ENCODE data around the gene ATP5F1A. TPM values are rescaled to one million over a fixed set of nuclear protein-coding genes. Genes with fewer than 3 reads are reported as not detected.
A peak's percentile ranks its signal among the peaks of the same experiment; 100 is the strongest.
"Not testable (repeated sequence)": the region's sequence is repeated elsewhere in the genome, so short reads cannot be mapped to it uniquely, and the experiment has no call there.

The ATP5F1A gene
- total RNA-seq, 2 donors from 2014 or later, result 171 to 200 TPM

- Mint-ChIP-seq H3K27ac (peak overlapping the region; percentile 97), H3K4me3 (peak overlapping the region; percentile 96), H3K36me3 (ENCODE audit: low read depth) (peaks cover 2% of the 10 kb centered on the region), H3K4me1 (peaks cover 19% of the 10 kb centered on the region), H3K27me3 (no peaks in the 10 kb centered on the region)
- ATAC-seq (no peak), DNase-seq (no peak)
- no peaks in the 10 kb centered on the region for H3K9me3 ChIP-seq (ENCODE audit: control insufficient read depth, low read length, poor library complexity, severe bottlenecking)
Measured at GRCh38 chr18:46098616-46098933, 479 bp upstream of the ATP5F1A start.

- DNase-seq, result no peak
- H3K27me3 Mint-ChIP-seq, result no peaks in the 10 kb centered on the region
- H3K36me3 Mint-ChIP-seq (ENCODE audit: low read depth), result peaks cover 2% of the 10 kb centered on the region
- peak; percentile 32 for ATAC-seq
- peaks cover 23% of the 10 kb centered on the region for H3K4me1 Mint-ChIP-seq
- H3K27ac Mint-ChIP-seq, result peak overlapping the region; percentile 97
- no peaks in the 10 kb centered on the region for H3K9me3 ChIP-seq (ENCODE audit: control insufficient read depth, low read length, poor library complexity, severe bottlenecking)
- H3K4me3 Mint-ChIP-seq, result peak overlapping the region; percentile 96
Measured at GRCh38 chr18:46097431-46097800, 680 bp downstream of the ATP5F1A start.

GRCh38 chr18:46096651-46097300 lies 1.3 kb downstream of the ATP5F1A start:
- DNase-seq (no peak), ATAC-seq (no peak)
- peak overlapping the region; percentile 97 for H3K27ac Mint-ChIP-seq

GRCh38 chr18:46095532-46095931 lies 2.6 kb downstream of the ATP5F1A start:
- DNase-seq, result no peak
- H3K9me3 ChIP-seq (ENCODE audit: control insufficient read depth, low read length, poor library complexity, severe bottlenecking), result no peaks in the 10 kb centered on the region
- Mint-ChIP-seq H3K4me1 (peaks cover 27% of the 10 kb centered on the region), H3K27ac (no peak overlapping the region), H3K4me3 (peak overlapping the region; percentile 96), H3K36me3 (ENCODE audit: low read depth) (peaks cover 5% of the 10 kb centered on the region), H3K27me3 (no peaks in the 10 kb centered on the region)
- ATAC-seq, result no peak

More at GRCh38 chr18:46096651-46097300, 1.3 kb downstream of the ATP5F1A start:
- H3K4me1 Mint-ChIP-seq, result peaks cover 23% of the 10 kb centered on the region
- H3K27me3 Mint-ChIP-seq, result no peaks in the 10 kb centered on the region
- H3K9me3 ChIP-seq (ENCODE audit: control insufficient read depth, low read length, poor library complexity, severe bottlenecking), result no peaks in the 10 kb centered on the region
- H3K4me3 Mint-ChIP-seq, result peak overlapping the region; percentile 96
- H3K36me3 Mint-ChIP-seq (ENCODE audit: low read depth), result peaks cover 2% of the 10 kb centered on the region

GRCh38 chr18:46088501-46088900 lies 9.6 kb downstream of the ATP5F1A start:
- not testable (repeated sequence) for H3K36me3 Mint-ChIP-seq (ENCODE audit: low read depth); H3K27me3 Mint-ChIP-seq; DNase-seq; H3K4me3 Mint-ChIP-seq; H3K27ac Mint-ChIP-seq; H3K9me3 ChIP-seq (ENCODE audit: control insufficient read depth, low read length, poor library complexity, severe bottlenecking); ATAC-seq; H3K4me1 Mint-ChIP-seq

- no peak for DNase-seq
- peaks cover 3% of the 10 kb centered on the region for H3K36me3 Mint-ChIP-seq (ENCODE audit: low read depth)
- no peak overlapping the region for H3K27ac Mint-ChIP-seq
- no peaks in the 10 kb centered on the region for H3K27me3 Mint-ChIP-seq
- H3K9me3 ChIP-seq (ENCODE audit: control insufficient read depth, low read length, poor library complexity, severe bottlenecking), result no peaks in the 10 kb centered on the region
- no peak for ATAC-seq
- no peak overlapping the region for H3K4me3 Mint-ChIP-seq
- peaks cover 2% of the 10 kb centered on the region for H3K4me1 Mint-ChIP-seq
Measured at GRCh38 chr18:46084431-46084830, 13.7 kb downstream of the ATP5F1A start.

- Mint-ChIP-seq H3K27me3 (no peaks in the 10 kb centered on the region), H3K4me3 (no peak overlapping the region), H3K27ac (no peak overlapping the region), H3K36me3 (ENCODE audit: low read depth) (no peaks in the 10 kb centered on the region), H3K4me1 (peaks cover 2% of the 10 kb centered on the region)
- ATAC-seq (no peak), DNase-seq (no peak)
- no peaks in the 10 kb centered on the region for H3K9me3 ChIP-seq (ENCODE audit: control insufficient read depth, low read length, poor library complexity, severe bottlenecking)
Measured at GRCh38 chr18:46080156-46080555, 17.9 kb downstream of the ATP5F1A start.

- ATAC-seq (no peak), DNase-seq (no peak)
- H3K27me3 Mint-ChIP-seq, result no peaks in the 10 kb centered on the region
- no peaks in the 10 kb centered on the region for H3K36me3 Mint-ChIP-seq (ENCODE audit: low read depth)
- H3K4me1 Mint-ChIP-seq, result peaks cover 2% of the 10 kb centered on the region
- no peaks in the 10 kb centered on the region for H3K9me3 ChIP-seq (ENCODE audit: control insufficient read depth, low read length, poor library complexity, severe bottlenecking)
- H3K4me3 Mint-ChIP-seq, result no peak overlapping the region
- no peak overlapping the region for H3K27ac Mint-ChIP-seq
Measured at GRCh38 chr18:46079336-46079735, 18.8 kb downstream of the ATP5F1A start.

GRCh38 chr18:46073474-46074331 lies 24.4 kb downstream of the ATP5F1A start:
- peak; percentile 62 for ATAC-seq
- Mint-ChIP-seq H3K36me3 (ENCODE audit: low read depth) (no peaks in the 10 kb centered on the region), H3K27ac (no peak overlapping the region), H3K4me3 (no peak overlapping the region), H3K4me1 (peaks cover 23% of the 10 kb centered on the region), H3K27me3 (no peaks in the 10 kb centered on the region)
- DNase-seq, result peak in 1 of 3 donors; percentile 49
- H3K9me3 ChIP-seq (ENCODE audit: control insufficient read depth, low read length, poor library complexity, severe bottlenecking), result no peaks in the 10 kb centered on the region

- no peaks in the 10 kb centered on the region for H3K9me3 ChIP-seq (ENCODE audit: control insufficient read depth, low read length, poor library complexity, severe bottlenecking)
- Mint-ChIP-seq H3K4me3 (peak overlapping the region; percentile 84), H3K36me3 (ENCODE audit: low read depth) (no peaks in the 10 kb centered on the region), H3K27me3 (no peaks in the 10 kb centered on the region), H3K4me1 (peaks cover 24% of the 10 kb centered on the region), H3K27ac (peak overlapping the region; percentile 41)
- DNase-seq (no peak), ATAC-seq (no peak)
Measured at GRCh38 chr18:46072959-46073358, 25.1 kb downstream of the ATP5F1A start.

- DNase-seq (no peak), ATAC-seq (no peak)
- peak overlapping the region; percentile 41 for H3K27ac Mint-ChIP-seq
- H3K36me3 Mint-ChIP-seq (ENCODE audit: low read depth), result no peaks in the 10 kb centered on the region
- no peaks in the 10 kb centered on the region for H3K27me3 Mint-ChIP-seq
- peaks cover 24% of the 10 kb centered on the region for H3K4me1 Mint-ChIP-seq
- peak overlapping the region; percentile 84 for H3K4me3 Mint-ChIP-seq
- no peaks in the 10 kb centered on the region for H3K9me3 ChIP-seq (ENCODE audit: control insufficient read depth, low read length, poor library complexity, severe bottlenecking)
Measured at GRCh38 chr18:46072376-46072867, 25.7 kb downstream of the ATP5F1A start.

- H3K27ac Mint-ChIP-seq, result peak within 1 kb of the TSS; percentile 70
- peak within 1 kb of the TSS; percentile 84 for H3K4me3 Mint-ChIP-seq
- peak; percentile 86 for ATAC-seq
- H3K4me1 Mint-ChIP-seq, result peaks cover 24% of the 10 kb centered on the region
- H3K9me3 ChIP-seq (ENCODE audit: control insufficient read depth, low read length, poor library complexity, severe bottlenecking), result no peaks in the 10 kb centered on the region
- no peaks in the 10 kb centered on the region for H3K36me3 Mint-ChIP-seq (ENCODE audit: low read depth)
- DNase-seq, result peak; percentile 46 to 56 (median 46)
- no peaks in the 10 kb centered on the region for H3K27me3 Mint-ChIP-seq
Measured at GRCh38 chr18:46071653-46072375, 26.3 kb downstream of the ATP5F1A start, which contains the start of gene PSTPIP2. Gene PSTPIP2 (minus strand): TSS chr18:46072260. CDS start chr18:46072188, 72 bp downstream.
